ENCODE data around the gene SPOCK1. TPM values are rescaled to one million over a fixed set of nuclear protein-coding genes. Genes with fewer than 3 reads are reported as not detected.
"Not testable (repeated sequence)": the region's sequence is repeated elsewhere in the genome, so short reads cannot be mapped to it uniquely, and the experiment has no call there.

Gene SPOCK1
- 293 and 304 TPM in 2 replicates for polyA plus RNA-seq (2011; rRNA removed)
- 139 and 178 TPM in 2 replicates for polyA minus RNA-seq (2011; rRNA and poly(A)+ RNA removed)

DNA sequence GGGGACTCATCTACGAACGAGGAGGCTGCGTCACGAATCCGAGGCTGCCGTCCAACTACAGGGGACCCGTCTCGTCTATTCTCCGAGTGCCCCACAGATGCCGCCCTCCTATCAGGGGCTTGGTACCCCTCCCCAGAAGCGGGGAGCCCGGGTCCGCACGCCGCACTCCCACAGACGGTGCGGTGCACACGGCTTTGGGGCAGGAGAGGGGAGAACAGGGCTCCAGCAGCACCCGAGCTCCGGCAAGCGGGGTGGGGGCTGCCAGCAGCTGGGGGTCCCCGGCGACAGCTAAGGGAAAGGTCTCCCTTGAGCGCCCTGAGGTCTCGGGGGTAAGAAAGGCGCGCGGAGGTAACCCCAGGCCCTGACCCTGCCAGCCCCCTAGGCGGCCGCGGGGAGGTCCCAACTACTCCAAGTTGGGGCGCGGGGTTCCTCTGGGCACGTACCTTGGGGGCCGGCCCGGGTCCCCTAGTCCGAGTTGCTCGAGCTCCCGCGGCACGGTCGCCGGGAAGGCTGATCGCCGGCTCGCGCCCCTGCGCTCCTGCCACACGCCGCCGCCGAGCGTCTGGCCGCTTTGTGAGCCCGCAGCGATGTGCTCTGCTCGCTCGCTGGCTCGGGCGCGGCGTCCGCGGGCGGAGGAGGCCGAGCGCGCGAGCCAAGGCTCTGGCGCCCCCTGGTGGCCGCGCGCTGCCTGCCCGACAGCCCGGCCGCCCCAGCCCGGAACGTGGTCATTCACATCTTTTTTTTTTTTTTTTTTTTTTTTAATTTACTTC lies at the start of gene SPOCK1:
Gene SPOCK1 (minus strand): TSS at position 591 of the 770 bp plus-strand sequence.
- POLR2A ChIA-PET, result no interaction called here
- DNase-seq (ENCODE audit: low read depth), result peak; percentile 8
- TF ChIP-seq, protein P1, sequence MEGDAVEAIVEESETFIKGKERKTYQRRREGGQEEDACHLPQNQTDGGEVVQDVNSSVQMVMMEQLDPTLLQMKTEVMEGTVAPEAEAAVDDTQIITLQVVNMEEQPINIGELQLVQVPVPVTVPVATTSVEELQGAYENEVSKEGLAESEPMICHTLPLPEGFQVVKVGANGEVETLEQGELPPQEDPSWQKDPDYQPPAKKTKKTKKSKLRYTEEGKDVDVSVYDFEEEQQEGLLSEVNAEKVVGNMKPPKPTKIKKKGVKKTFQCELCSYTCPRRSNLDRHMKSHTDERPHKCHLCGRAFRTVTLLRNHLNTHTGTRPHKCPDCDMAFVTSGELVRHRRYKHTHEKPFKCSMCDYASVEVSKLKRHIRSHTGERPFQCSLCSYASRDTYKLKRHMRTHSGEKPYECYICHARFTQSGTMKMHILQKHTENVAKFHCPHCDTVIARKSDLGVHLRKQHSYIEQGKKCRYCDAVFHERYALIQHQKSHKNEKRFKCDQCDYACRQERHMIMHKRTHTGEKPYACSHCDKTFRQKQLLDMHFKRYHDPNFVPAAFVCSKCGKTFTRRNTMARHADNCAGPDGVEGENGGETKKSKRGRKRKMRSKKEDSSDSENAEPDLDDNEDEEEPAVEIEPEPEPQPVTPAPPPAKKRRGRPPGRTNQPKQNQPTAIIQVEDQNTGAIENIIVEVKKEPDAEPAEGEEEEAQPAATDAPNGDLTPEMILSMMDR (IDR thresholded peaks at IDR 0.05; ENCODE audit: insufficient read depth, low read depth, low read length), result peak; percentile 49
- H3K36me3 ChIP-seq (ENCODE audit: control insufficient read depth, insufficient read depth, low read length), result no peaks in the 10 kb centered on the region
- CTCF ChIA-PET, result interaction anchor here (0.6 to 9.9 kb wide), 24 partner anchors 20 to 707 kb away, joined by 3 to 110 read pairs (median 3); no protein-coding TSS in a partner anchor
- peaks cover 2% of the 10 kb centered on the region; the same call in 1 of the 2 replicates for H3K27me3 ChIP-seq (ENCODE audit: control insufficient read depth, insufficient read depth, low read length)
- H3K4me3 ChIP-seq (ENCODE audit: low read depth, low read length), result peak within 1 kb of the TSS; percentile 57

DNA sequence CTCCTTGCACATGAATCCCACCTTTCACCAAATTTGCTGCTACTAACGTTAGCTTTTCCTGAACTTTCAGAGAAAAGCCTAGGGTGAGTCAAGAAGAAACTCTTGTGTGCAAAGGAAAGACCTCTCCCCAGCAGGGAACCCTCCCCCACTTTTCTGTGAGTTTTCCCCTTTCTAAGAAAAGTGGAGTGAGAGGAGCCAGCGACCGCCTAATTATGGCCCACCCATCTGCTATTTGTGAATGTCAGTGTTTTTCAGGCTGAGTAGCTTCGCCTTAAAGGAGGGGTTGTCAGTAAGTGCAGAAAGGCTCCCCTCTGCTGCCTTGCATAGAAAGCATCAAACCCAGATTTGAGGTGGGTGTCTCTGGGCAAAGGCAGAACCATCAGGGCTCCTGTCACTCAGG lies 46.8 kb upstream of the SPOCK1 start:
- DNase-seq (ENCODE audit: low read depth), result no peak
- TF ChIP-seq, protein P1 (IDR thresholded peaks at IDR 0.05; ENCODE audit: insufficient read depth, low read depth, low read length), result no peak
- no peaks in the 10 kb centered on the region for H3K36me3 ChIP-seq (ENCODE audit: control insufficient read depth, insufficient read depth, low read length)
- H3K4me3 ChIP-seq (ENCODE audit: low read depth, low read length), result no peak overlapping the region
- CTCF ChIA-PET, result interaction anchor here (1.6 kb wide), 1 partner anchor 59 kb away, joined by 5 read pairs; no protein-coding TSS in a partner anchor
- no peaks in the 10 kb centered on the region; the same call in 1 of the 2 replicates for H3K27me3 ChIP-seq (ENCODE audit: control insufficient read depth, insufficient read depth, low read length)
- POLR2A ChIA-PET, result no interaction called here

DNA sequence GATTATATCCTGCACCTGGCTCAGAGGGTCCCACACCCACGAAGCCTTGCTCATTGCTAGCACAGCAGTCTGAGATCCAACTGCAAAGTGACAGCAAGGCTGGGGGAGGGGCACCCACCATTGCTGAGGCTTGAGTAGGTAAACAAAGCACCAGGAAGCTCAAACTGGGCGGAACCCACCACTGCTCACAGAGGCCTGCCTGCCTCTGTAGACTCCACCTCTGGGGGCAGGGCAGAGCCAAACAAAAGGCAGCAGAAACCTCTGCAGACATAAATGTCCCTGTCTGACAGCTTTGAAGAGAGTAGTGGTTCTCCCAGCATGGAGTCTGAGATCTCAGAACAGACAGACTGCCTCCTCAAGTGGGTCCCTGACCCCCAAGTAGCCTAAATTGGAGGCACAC lies 36.3 kb upstream of the SPOCK1 start:
- DNase-seq (ENCODE audit: low read depth); H3K36me3 ChIP-seq (ENCODE audit: control insufficient read depth, insufficient read depth, low read length); H3K4me3 ChIP-seq (ENCODE audit: low read depth, low read length); H3K27me3 ChIP-seq (ENCODE audit: control insufficient read depth, insufficient read depth, low read length); POLR2A ChIA-PET: not testable (repeated sequence)
- CTCF ChIA-PET, result interaction anchor here (0.8 to 1.1 kb wide), 2 partner anchors 11 to 180 kb away, joined by 3 read pairs; no protein-coding TSS in a partner anchor

DNA sequence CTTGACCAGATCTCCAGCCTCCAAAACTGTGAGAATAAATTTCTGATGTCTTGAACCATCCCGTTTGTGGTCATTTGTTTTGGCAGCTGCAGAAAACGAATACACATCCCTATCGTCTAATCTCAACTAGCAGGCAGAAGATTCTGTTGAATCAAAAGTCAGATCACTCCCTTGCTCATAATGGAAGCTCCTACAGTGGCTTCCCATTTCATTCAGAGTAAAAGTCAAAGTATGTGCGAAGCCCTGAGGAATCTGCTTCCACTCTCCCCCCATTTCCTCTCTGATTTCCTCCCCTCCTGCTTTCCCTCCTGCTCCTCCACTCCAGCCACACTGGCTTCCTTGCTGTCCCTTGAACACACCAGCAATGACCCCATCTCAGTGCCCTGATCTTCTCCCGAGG lies 34.8 kb upstream of the SPOCK1 start:
- no peak for DNase-seq (ENCODE audit: low read depth)
- TF ChIP-seq, protein P1 (IDR thresholded peaks at IDR 0.05; ENCODE audit: insufficient read depth, low read depth, low read length), result no peak
- ChIA-PET POLR2A (no interaction called here), CTCF (no interaction called here)
- Histone ChIP-seq H3K27me3 (ENCODE audit: control insufficient read depth, insufficient read depth, low read length) (no peaks in the 10 kb centered on the region), H3K4me3 (ENCODE audit: low read depth, low read length) (no peak overlapping the region), H3K36me3 (ENCODE audit: control insufficient read depth, insufficient read depth, low read length) (no peaks in the 10 kb centered on the region)

DNA sequence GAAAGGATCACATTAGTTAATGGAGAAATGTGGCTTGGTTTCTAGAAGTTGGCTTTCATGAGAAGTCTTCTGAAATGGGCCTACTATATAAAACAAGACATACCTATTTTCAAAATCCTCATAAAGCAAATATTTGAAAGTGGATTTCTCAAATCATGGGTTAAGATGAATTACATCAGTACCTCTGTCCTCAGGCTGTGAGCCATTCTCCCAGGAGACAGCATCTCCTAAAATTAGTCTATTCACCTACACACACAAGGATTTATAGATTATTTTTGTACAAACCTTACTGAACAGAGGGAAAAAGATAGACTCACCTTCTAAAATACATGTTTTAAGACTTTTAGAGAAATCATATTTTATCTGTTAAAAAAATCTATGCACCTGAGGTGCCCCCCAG lies 32.1 kb upstream of the SPOCK1 start:
- no peak for DNase-seq (ENCODE audit: low read depth)
- H3K36me3 ChIP-seq (ENCODE audit: control insufficient read depth, insufficient read depth, low read length), result no peaks in the 10 kb centered on the region
- no peaks in the 10 kb centered on the region for H3K27me3 ChIP-seq (ENCODE audit: control insufficient read depth, insufficient read depth, low read length)
- ChIA-PET POLR2A (no interaction called here), CTCF (no interaction called here)
- H3K4me3 ChIP-seq (ENCODE audit: low read depth, low read length), result no peak overlapping the region
- TF ChIP-seq, protein P1 (IDR thresholded peaks at IDR 0.05; ENCODE audit: insufficient read depth, low read depth, low read length), result no peak
